Fibroblast of gingiva (primary cell): ENCODE results near the gene SLC6A4.

ENCODE experiments used
- DNase-seq: peaks from one replicate; pipeline ENCODE4 v3.0.0-alpha.2; 2011; ENCODE audit warnings: low read depth

SLC6A4 gene

GRCh38 chr17:30235386-30236296 lies at the start of gene SLC6A4:
Gene SLC6A4, minus strand, starts transcription at chr17:30235697. Its CDS starts 13,739 bp downstream, at chr17:30221958.
- no peak for DNase-seq

GRCh38 chr17:30279156-30279555 lies 43.7 kb upstream of the SLC6A4 start:
- DNase-seq = no peak

- peak; percentile 21 for DNase-seq
Observed at GRCh38 chr17:30278032-30278431, 42.5 kb upstream of the SLC6A4 start.

- no peak for DNase-seq
Observed at GRCh38 chr17:30275911-30276310, 40.4 kb upstream of the SLC6A4 start.

- DNase-seq = no peak
Observed at GRCh38 chr17:30274887-30275286, 39.4 kb upstream of the SLC6A4 start.

GRCh38 chr17:30273373-30273772 lies 37.9 kb upstream of the SLC6A4 start:
- DNase-seq = peak; percentile 47

GRCh38 chr17:30271102-30271501 lies 35.6 kb upstream of the SLC6A4 start:
- DNase-seq = no peak

GRCh38 chr17:30267625-30268024 lies 32.1 kb upstream of the SLC6A4 start:
- no peak for DNase-seq

GRCh38 chr17:30263552-30264333 lies 28.2 kb upstream of the SLC6A4 start:
- no peak for DNase-seq

GRCh38 chr17:30256756-30257506 lies 21.4 kb upstream of the SLC6A4 start:
- peak; percentile 25 for DNase-seq

GRCh38 chr17:30254150-30254549 lies 18.7 kb upstream of the SLC6A4 start:
- no peak for DNase-seq

GRCh38 chr17:30253312-30253711 lies 17.8 kb upstream of the SLC6A4 start:
- DNase-seq = no peak

- DNase-seq = peak; percentile 53
Observed at GRCh38 chr17:30251931-30252330, 16.4 kb upstream of the SLC6A4 start.

- no peak for DNase-seq
Observed at GRCh38 chr17:30249460-30249859, 14.0 kb upstream of the SLC6A4 start.

GRCh38 chr17:30248786-30249185 lies 13.3 kb upstream of the SLC6A4 start:
- DNase-seq = peak; percentile 40

GRCh38 chr17:30246460-30246859 lies 11.0 kb upstream of the SLC6A4 start:
- no peak for DNase-seq

GRCh38 chr17:30244853-30245385 lies 9.4 kb upstream of the SLC6A4 start:
- DNase-seq = peak; percentile 37

- DNase-seq = no peak
Observed at GRCh38 chr17:30243568-30243967, 8.1 kb upstream of the SLC6A4 start.

GRCh38 chr17:30243002-30243401 lies 7.5 kb upstream of the SLC6A4 start:
- no peak for DNase-seq

- DNase-seq = no peak
Observed at GRCh38 chr17:30241051-30241450, 5.6 kb upstream of the SLC6A4 start.

GRCh38 chr17:30240177-30240576 lies 4.7 kb upstream of the SLC6A4 start:
- DNase-seq = no peak

- DNase-seq = no peak
Observed at GRCh38 chr17:30239089-30239462, 3.6 kb upstream of the SLC6A4 start.
